GM10847 (cell line): ENCODE results near the gene ZNF436.
A peak's percentile ranks its signal among the peaks of the same experiment; 100 is the strongest.

Experiments
- POLR2A ChIP-seq: IDR thresholded peaks from 2 replicates; pipeline ENCODE4 v1.6.1; 2011; ENCODE audit not compliant: insufficient read length; ENCODE audit errors: extremely low read depth

ZNF436 gene

DNA sequence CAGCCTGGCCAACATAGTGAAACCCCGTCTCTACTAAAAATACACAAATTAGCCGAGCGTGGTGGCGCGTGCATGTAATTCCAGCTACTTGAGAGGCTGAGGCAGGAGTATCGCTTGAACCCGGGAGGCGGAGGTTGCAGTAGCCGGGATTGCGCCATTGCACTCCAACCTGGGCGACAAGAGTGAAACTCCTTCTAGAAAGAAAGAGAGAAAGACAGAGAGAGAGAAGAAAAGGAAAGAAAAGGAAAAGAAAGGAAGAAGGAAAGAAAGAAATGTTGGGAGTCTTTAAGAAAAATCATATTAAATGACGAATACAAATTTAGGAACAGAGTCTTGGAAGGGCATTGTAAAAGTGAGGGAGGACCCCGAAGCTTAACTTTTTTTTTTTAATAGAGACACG is 23.7 kb downstream of the ZNF436 start:
- TF ChIP-seq POLR2A, result no peak

DNA sequence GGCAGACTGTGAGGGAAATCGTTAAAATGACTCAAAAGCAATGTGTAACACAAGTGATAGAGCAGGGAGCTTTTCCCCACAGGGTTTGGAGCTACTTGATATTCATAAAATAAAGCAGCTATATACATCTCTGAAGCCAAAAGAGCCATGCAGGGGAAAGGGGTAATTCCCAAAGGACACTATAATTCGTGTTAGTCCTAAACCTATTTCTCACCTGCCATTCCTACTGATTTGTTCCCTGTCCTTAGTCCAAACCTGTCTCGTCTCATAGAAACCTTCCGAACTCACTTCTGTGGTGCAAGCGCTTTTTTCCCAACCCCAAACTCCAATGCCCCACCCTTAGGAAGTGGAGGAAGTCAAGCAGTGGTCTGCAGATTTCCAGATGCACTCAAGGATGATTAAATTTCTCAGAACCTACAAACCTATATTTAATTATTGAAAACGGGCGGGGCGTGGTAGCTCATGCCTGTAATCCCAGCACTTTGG is 24.6 kb downstream of the ZNF436 start:
- TF ChIP-seq POLR2A, result no peak

DNA sequence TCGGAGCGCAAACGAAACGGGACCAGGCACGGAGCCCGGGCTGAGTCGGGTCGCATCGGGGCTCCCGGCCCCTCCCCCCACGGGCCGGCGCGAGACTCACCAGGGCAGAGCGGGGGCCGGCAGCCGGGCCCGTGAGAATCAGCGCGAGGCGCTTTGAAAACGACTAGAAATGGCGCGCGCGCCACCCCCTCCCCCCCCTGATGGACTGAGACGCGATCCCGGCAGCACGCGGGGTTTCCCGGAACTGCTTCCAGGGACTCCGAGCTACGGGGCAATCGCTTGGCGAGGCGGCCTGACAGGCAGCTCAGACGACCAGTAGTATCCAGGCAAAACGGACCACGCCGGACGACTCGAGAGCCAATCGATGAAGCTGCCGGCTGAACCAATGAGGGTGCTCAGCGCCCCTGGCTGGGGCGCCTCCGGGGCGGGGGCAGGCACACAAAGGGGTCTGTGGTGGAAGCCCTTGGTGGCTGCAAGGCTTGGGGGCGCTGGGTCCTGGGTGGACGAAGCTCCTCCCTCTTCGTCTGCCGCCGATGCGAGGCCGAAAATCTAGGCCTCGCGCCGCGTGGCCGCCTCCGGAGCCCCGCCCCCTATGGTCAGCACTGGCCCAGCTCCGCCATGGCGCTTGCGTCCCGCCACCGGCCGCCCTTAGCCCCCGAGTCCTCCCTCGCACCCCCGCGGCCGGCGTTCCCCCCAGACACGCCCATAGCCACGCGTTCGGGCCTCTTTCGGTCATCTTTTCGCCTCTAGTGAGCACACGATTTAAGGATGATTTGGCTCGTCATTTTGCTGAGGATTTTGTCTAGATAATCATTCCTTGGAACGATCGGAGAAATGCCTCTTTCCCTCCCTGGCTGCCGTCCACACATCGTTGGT is 25.3 kb downstream of the ZNF436 start, which contains the start of gene HNRNPR:
Gene HNRNPR, minus strand, starts transcription at position 174 of the 876 bp plus-strand sequence. CDS start 3,276 bp downstream, outside the sequence.
- TF ChIP-seq POLR2A, result peak; percentile 77

DNA sequence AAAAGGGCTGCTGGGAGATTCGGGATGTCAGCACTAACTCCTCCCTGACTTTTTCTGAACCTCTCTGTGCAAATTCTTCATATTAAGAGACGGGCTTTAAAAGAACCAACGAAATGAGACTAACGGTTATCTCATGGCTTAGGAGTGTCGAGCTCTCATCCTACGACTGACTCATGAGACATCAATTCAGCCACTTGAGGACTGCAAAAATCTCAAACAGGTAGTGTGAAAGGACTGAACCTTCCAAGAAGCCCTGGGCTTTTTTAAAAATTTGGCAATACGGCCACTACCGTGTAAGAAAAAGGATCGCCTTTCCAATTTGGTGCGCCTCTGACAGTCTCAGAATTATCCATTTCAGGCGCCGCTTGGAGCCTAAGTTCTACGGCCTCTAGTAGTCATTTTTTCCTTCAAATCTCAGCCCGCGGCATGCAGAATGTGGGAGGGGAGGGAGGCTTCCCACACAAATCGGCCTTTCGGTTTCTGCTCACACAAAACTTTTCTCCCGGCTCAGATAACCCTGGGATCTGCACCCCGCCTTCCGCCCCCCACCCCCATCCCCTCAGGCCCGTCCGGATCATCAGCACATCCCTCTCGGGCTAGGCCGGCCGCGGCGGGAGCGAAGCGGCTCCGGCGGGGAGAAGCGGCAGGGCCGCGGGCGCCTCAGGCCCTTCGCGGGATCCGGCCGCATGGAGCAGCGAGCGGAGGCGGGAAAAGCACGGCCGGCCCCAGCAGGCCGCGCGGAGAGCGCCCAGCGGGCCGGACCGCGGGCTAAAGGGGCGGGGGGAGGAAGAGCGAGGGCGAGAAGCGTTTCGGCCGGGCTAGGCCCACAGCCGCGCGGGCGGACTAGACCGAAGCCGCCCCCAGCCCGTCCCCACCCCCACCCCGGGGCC is 26.2 kb downstream of the ZNF436 start:
- no peak for TF ChIP-seq POLR2A

DNA sequence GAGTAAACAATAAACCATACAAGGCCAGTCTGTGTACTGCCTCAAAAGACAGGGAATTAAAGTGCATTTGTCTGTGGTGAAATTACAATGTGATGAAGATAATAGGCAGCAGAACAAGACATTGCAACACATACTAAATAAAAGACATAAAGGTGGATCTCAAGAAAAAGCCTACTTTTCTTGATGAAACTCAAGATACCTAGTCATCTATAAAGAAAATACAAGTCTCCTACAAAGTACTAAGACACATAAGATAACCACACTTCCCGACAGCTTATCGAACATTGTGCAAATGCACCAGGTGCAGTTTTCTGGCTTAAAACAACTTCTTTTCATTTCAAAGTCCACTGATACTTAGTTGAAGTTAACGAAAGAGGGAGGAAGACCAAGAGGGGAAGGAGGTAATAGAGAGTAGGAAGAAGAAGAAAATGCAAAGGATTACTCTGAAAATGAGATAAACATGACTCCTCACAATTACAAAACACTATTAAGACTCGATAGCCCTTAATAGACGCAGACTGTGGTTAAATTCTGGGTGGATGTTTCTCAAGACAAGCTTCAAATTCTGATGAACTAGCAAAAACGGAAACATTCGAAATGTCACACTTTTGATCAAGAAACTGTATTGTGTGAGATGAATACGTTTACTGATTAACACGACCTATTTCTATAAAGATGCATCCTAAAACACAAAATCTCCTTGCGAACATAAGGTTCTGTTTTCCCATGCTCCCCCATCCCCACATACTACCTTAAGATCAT is 27.5 kb downstream of the ZNF436 start:
- TF ChIP-seq POLR2A, result no peak

DNA sequence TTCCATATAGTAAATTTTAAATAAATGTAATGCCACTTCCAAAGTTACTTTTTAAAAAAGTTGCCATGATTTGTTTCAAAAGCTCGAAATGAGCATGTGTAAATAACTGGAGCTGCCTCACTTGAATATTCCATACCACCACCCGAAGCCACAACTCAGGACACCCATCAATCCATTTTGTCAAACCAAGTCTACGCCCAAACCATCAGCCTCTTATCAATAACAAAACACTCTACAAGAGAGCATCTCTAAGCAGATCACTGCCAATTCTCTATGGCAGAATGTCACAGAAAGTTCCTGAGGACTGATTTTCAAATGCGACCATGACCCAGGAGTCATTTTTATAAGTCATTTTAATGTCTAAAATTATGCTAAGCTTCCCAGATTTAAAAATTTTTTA is 30.0 kb downstream of the ZNF436 start:
- TF ChIP-seq POLR2A, result no peak

DNA sequence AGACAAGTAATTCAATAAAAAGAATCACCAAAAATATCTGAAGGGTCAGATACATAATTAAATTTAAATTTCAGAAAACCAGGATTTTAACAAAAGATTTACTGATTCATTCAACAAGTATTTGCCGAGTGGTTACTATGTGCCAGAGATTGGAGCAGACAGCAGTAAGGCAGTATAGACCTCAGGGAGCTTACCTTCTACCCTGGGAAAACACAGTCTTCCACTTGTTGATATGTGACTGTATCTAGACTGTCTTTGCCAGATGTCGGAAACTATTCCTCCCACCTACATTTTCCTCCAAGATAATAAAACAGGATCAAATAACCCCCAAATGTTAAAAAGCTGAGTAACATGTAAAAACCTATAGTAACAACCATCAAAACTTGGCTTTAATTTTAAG is 31.8 kb downstream of the ZNF436 start:
- TF ChIP-seq POLR2A, result no peak

DNA sequence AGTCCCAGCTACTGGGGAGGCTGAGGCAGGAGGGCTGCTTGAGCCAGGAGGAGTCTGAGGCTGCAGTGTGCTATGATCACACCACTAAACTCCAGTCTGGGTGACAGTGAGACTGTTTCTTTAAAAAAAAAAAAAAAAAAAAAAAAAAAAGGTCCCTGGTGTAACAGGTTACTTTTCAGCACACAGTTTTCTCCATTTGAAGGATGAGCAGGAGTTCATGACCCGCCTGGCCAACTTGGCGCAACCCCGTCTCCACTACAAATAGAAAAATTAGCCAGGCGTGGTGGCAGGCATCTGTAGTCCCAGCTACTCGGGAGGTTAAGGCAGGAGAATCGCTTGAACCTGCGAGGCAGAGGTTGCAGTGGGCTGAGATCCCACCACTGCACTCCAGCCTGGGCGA is 37.9 kb downstream of the ZNF436 start:
- no peak for TF ChIP-seq POLR2A

DNA sequence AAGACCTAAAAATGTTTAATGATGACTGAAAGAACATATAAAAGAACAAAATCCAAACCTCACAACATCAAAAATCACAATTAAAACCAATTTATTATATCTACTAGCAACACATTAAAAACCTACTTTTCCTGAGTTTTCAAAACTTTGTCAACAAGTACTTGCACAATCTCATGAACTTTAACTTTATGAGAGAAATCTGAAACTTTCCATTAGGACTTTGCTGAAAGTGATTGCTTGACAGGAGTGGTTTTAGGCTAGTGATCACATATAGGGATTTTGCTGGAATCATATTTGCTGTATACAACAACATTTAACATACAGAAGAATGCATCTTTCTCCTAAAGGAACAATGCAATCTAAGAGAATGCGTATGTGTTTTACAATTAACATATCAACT is 38.8 kb downstream of the ZNF436 start:
- TF ChIP-seq POLR2A, result no peak

DNA sequence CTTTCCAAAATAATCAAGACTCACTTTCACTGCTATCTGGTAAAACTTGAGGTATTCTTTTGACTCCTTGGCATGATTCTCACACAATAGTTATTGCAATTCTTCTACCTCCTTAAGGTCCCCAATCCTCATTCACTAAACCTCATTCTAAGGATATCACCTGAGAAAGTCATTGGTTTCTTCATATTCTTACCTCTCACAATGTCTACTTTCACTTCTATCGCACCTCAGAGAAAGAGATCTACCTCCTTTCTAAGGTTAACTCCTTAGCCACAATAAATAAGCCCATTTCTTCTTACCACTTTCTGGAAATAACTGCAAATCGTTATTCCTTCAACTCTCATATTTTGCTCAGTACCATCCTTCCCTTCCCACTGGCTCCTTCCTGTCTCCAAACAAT is 44.2 kb downstream of the ZNF436 start:
- TF ChIP-seq POLR2A, result no peak

DNA sequence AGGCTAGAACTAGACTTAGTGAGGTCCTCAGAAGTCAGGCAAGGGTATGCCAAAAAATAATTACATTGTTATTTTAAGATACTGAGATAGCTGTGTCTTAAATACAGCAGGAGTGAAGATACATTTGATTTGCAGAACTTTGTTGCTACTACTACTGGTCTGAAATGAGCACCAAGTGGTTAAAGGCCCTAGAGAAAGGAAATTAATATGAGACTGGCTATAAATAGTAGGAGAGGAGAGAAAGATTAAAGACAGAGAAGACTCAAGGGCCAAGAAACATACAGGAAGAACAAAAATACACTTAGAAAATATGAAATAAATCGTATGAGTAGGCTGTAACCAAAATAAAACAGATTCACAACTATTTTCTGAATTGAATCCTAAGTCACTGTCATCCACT is 46.9 kb downstream of the ZNF436 start:
- no peak for TF ChIP-seq POLR2A
